AG10803 (cell line): ENCODE measurements around the gene NOL7.
A peak's percentile ranks its signal among the peaks of the same experiment; 100 is the strongest.

Experiments used
- DNase-seq: peaks from one replicate; pipeline ENCODE4 v3.0.0; 2010; ENCODE audit warnings: low read depth
- H3K4me3 ChIP-seq: 2 replicates; pipeline ENCODE4 v1.5.1; 2011; ENCODE audit warnings: mild to moderate bottlenecking, low read length, control low read depth
- CTCF ChIP-seq: conservative IDR thresholded peaks from 2 replicates; pipeline ENCODE4 v1.5.1; 2011; ENCODE audit warnings: mild to moderate bottlenecking, low read length, control low read depth, inconsistent platforms

The NOL7 gene

GRCh38 chr6:13635948-13636658, 21.0 kb downstream of the NOL7 start:
- DNase-seq: no peak
- H3K4me3 ChIP-seq: no peak overlapping the region
- TF ChIP-seq CTCF: no peak

- no peak for DNase-seq
- H3K4me3 ChIP-seq: no peak overlapping the region
- TF ChIP-seq CTCF: no peak
These were observed 22.9 kb downstream of the NOL7 start for GRCh38 chr6:13638014-13638413.

- no peak for DNase-seq
- no peak for TF ChIP-seq CTCF
- H3K4me3 ChIP-seq: no peak overlapping the region
These were observed 23.5 kb downstream of the NOL7 start for GRCh38 chr6:13638626-13639025.

GRCh38 chr6:13641315-13641714, 26.2 kb downstream of the NOL7 start:
- peak; percentile 37 for DNase-seq
- no peak overlapping the region for H3K4me3 ChIP-seq
- TF ChIP-seq CTCF: no peak

GRCh38 chr6:13643125-13643524, 28.0 kb downstream of the NOL7 start:
- no peak for TF ChIP-seq CTCF
- DNase-seq: no peak
- H3K4me3 ChIP-seq: no peak overlapping the region

- no peak overlapping the region for H3K4me3 ChIP-seq
- DNase-seq: no peak
- TF ChIP-seq CTCF: no peak
These were observed 33.7 kb downstream of the NOL7 start for GRCh38 chr6:13648850-13649249.

GRCh38 chr6:13649393-13649792, 34.3 kb downstream of the NOL7 start:
- no peak overlapping the region for H3K4me3 ChIP-seq
- DNase-seq: no peak
- no peak for TF ChIP-seq CTCF
